HG02870 (cell line): ENCODE results near the gene INPP5E.

Experiments
- ATAC-seq: cut with Tn5 transposase; IDR thresholded peaks from one replicate; pipeline ENCODE4 v1.9.1; 2021; ENCODE audit warnings: mild to moderate bottlenecking, moderate library complexity; ENCODE audit not compliant: unreplicated experiment

The INPP5E gene, protein sequence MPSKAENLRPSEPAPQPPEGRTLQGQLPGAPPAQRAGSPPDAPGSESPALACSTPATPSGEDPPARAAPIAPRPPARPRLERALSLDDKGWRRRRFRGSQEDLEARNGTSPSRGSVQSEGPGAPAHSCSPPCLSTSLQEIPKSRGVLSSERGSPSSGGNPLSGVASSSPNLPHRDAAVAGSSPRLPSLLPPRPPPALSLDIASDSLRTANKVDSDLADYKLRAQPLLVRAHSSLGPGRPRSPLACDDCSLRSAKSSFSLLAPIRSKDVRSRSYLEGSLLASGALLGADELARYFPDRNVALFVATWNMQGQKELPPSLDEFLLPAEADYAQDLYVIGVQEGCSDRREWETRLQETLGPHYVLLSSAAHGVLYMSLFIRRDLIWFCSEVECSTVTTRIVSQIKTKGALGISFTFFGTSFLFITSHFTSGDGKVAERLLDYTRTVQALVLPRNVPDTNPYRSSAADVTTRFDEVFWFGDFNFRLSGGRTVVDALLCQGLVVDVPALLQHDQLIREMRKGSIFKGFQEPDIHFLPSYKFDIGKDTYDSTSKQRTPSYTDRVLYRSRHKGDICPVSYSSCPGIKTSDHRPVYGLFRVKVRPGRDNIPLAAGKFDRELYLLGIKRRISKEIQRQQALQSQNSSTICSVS

DNA sequence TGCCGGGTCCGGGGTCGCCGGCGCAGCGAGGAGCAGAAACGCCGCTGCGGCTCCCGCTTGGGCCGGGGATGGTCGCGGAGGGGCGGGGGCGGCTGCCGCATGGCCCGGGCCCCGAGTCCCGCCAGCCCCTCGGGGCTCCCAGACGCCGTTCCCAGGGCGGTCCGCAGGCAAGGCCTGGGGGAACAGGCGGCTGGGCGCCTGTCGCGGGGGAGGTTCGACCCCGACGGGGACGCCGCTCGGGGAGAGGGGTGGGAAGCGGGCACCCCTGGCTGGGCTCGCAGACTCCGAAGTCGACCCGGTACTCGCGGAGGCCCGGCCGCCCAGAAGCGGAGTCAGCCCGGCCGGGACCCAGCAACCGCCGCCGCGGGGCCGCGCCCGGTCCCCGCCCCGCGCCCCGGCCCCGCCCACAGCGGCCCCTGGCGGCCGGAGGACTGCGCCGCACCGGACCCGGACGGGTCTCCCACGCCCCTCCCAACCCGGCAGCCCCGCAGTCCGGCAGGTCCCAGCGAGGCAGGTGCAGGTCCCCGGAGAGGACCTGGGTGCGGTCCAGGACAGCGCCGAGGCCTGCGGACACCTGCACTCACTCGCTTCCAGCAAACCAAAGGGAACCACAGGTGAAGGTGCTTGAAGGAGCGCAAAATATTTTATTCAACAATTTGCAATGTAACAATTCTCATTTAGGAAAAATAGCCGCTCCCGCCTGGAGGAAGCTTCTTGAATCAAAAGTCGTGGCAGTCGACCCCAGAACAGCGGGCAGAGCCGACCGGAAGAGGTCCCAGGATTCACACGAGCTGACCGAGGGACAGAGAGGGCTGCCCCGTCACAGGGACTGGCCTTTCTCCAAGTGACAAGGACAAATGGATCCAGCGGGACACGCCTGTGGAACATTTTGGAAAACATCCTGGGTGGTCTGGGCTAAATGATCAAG lies at the start of gene INPP5E:
Gene INPP5E, minus strand, starts transcription at position 365 of the 928 bp plus-strand sequence. CDS start 426 bp downstream, outside the sequence.
- ATAC-seq, result peak; percentile 44

DNA sequence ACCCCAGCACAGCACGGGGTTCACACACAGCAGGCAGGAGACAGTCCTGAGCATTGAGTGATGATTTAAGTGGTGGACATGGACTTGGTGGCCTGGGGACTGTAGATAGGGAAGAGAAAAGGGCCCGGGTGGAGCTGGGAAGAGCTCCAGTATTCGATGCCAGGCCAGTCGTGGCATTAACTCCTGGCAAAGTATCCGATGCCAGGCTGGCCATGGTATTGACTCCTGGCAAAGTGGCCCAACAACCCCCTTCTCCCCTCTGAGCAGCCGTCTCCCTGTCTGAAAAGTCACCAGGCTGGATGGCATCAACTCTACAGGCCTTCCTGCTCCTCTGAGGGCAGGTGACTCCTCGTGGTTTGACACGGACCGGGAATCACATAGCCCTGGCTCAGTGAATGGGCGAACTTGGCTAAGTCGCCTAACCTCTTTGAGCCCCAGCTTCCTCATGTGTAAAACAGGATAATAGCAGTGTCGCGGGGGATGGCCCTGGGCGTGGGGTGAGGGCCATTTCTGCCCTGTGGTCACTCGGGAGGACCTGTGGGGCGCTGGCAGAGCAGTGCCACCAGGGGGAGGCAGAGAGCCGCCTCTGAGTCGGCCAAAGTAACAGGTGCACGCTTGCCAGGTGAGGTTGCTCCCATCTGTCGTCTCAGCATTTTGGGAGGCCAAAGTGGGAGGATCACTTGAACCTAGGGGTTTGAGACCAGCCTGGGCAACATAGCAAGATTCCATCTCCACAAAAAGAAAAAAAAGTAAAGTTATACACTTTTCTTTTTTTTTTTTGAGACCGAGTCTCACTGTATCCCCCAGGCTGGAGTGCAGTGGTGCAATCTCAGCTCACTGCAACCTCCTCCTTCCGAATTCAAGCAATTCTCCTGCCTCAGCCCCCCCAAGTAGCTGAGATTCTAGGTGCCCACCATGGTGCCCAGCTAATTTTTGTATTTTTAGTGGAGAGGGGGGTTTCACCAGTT lies 48.9 kb upstream of the INPP5E start:
- ATAC-seq, result no peak

DNA sequence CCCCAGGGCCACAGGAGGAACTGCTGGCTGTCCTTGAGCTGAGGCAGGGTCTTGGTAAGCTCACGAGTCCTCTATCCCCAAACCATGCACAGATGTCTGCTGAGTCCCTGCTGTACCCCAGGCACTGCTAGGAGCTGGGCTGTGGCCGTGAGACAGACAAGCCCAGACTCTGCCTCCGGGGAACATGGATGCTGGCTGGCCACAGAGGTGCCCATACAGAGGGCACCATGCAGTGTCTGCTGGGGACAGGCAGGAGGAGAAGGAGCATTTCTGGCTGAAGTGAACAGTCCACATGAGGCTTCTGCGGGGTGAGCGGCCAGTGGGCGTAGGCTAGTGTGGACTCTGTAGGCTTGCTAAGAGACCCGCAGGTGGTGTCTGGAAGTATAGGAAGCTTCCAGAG lies 48.0 kb upstream of the INPP5E start:
- no peak for ATAC-seq

DNA sequence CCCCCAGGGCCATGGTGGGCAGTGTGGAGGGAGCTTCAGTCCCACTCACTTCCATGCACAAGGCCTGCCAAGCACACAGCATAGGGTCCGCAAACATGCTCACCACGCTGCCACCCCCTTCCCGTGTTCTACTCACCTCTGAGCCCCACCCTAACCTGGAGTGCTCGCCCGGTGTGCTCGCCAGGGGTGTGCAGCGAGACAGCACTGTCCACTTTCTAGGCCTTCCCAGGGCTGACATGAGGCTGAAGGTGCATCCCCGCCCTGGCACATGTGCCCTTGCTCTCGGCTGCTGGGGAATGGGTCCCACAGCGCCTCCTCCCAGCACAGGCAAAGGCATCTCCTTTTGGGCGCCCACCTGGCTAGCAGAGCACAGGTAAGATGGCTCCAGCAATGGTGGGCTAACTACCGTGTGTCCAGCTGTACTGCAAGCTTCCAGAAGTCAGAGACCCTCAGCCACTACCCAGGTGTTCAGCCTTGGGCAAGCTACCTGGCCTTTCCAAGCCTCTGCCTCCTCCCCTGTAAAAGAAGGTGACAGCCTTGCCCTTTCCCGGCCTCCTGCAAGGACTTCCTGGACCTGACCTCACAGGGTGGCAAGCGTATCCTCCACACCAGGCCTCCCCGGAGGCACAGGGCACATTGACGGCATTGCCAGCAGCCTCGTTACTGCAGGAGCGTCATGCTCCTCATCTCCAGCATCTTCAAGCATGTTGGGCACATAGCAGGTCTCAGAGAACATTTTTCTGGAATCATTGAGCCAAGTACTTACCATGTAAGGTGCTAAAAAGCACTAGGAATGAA lies 47.4 kb upstream of the INPP5E start:
- no peak for ATAC-seq

DNA sequence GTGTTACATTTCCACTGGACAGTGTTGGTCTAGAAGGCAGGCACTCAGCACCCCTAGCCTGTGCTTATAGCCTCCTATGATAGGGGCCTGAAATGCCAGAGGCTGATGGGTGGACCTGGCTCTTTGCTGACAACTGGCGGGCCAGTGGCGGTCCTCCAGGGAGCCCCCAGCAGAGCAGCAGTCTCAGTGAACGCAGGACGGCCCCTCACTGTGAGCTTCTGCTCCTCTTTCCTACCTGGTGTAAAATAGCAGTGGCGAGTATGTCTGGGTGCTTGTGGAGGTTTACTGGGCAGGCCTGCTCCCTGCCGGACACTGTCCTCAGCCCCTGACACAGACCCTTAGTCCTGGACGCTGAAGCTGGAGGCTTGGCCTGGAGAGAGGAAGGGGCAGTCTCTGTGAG lies 46.5 kb upstream of the INPP5E start:
- ATAC-seq, result no peak

DNA sequence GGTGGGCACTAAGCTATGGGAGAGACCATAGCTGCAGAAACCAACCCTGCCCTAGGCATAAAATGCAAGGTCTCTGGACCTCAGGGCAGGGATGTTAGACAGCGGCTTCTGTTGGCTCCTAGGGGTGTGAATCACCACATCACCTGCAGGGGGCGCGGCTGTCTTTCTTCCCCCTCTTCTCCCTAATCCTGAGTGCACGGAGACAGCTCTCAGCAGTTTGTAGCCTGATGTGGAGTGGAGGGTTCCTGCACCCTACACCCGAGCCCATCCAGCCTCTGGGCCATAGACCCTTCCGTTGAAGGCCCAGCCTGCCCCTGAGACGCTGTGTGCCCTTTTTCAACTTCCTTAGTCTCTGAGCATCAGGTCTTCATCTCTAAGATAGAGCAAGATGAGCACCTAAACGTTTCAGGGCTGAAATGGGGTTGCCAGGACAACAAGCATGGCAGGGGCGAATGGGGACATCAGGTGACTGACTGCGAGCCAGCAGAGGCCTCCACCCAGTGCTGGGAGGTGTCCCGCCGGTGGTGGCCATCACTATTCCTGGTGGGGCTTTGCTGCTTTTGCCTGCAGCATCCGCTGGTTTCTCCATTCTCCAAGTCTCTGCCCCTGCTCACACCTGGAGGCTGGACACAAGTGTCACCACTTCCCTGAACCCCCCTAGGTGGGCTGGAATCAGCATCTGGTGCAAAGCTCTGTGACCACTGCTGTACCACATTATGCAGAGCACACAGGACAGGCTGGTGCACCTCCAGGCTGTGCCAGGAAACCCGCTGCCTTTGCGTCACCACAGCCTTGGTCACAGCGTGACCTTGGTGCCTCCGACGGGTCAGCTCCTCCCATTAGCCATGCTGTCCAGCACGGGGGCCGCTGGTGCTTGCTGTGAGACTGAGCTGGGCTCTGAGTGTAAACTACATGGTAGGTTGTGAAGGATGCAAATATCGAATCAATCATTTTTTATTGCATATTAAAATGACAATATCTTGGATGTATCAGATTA lies 45.7 kb upstream of the INPP5E start:
- no peak for ATAC-seq

DNA sequence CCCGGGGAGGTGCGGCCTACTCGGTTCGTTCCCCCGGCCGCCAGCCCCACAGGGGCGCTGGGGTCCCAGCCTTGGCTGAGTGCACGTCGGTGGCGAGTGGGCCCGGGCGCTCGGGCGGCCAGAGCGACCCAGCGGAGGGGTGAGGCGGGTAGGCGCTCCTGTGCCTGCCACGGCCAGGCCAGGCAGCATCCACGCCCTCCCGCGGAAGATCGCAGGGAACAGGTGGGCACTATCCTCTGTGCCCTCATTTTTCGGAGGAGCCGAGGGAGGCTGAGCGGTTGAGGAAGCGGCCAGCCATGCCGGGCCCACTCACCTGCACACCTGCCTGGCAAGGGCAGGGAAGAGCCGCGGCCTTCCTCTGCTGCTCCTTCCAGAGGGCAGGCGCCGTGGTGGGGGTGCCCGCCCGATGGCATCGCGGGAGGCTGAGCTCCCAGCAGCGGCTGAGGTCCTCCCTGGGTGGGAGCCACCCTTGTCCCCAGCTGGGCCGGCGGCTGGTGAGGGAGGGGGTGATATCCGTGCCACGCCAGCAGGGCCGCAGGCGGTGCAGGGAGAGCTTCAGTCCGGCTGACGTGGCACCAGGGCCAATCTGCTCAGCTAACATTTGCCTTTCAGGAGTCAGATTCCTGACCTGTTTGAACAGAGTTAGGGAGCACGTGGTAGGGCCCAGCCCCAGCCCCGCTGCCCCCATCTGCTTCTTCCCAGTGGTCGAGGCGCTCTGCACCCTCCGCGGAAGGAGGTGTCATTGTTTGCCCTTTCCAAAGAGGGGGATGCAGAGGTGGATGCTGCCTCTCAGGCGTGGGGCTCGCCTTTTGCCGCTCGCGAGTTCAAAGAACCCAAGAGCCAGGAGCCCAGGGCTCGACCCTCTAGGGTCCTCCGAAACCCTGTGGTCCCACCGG lies 44.8 kb upstream of the INPP5E start:
- no peak for ATAC-seq

DNA sequence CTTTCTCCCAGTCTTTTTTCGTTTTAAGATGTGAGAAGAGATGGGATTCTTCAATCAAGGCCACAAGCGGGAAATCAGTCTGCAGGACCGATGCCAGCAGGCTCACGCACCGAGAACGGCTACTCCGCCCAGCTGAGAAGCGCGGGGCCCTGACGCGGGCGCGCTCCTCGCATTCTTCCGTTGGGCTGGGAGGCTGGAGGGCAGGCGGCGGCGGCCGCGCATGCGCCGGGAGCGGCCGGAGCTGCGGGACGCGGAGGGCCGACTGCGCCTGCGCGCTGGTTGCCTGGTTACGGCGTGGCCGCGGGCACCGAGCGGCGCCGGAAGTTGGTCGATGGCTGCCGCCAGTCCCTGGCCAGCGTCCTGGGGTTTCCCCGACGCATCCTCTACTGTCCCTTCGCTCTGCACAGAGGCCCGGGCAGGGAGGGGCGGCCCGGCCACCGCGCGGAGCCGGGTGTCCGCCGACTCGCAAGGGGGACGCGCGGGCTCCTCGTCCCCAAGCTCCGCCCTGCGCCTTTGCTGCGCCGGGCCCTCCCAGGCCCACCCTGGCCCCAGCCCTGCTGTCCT lies 44.0 kb upstream of the INPP5E start:
- peak; percentile 51 for ATAC-seq

DNA sequence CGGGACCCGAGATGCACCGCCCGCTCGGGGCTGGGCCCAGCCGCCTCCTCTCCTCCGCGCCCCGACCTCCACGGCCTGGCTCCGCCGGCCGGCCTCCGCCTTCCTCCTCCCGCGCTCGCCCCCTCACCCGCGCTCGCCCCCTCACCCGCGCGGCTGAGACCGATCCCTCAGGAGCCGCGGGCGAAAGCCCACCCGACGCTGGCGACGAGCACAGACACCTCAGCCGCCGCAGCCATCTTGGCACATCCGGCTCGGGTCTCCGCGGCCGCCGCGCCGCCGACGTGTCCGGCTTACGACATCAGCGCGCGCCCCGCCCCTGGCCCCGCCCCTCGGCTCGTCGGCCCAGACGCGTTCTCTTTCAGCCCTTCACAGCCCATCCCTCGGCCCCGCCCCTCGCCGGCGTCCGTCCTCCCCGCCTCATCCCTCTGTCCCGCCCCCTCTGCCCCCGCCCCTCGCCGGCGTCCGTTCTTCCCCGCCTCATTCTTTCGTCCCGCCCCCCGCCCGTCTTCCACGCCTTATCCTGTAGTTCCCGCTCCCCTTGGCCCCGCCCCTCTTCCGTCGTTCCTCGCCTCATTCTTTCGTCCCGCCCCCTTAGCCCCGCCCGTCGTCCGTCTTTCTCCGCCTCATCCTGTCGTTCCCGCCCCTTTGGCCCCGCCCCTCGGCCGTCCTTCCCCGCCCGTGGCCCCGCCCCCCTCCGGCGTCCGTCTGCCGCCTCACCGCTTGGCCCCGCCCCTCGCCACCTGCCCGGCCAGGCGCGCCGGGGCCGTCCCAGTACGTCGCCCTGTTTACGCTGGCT lies 43.3 kb upstream of the INPP5E start, which contains the start of gene SEC16A:
Gene SEC16A, minus strand, starts transcription at position 248 of the 796 bp plus-strand sequence. CDS start 5,425 bp downstream, outside the sequence.
- ATAC-seq, result peak; percentile 51

DNA sequence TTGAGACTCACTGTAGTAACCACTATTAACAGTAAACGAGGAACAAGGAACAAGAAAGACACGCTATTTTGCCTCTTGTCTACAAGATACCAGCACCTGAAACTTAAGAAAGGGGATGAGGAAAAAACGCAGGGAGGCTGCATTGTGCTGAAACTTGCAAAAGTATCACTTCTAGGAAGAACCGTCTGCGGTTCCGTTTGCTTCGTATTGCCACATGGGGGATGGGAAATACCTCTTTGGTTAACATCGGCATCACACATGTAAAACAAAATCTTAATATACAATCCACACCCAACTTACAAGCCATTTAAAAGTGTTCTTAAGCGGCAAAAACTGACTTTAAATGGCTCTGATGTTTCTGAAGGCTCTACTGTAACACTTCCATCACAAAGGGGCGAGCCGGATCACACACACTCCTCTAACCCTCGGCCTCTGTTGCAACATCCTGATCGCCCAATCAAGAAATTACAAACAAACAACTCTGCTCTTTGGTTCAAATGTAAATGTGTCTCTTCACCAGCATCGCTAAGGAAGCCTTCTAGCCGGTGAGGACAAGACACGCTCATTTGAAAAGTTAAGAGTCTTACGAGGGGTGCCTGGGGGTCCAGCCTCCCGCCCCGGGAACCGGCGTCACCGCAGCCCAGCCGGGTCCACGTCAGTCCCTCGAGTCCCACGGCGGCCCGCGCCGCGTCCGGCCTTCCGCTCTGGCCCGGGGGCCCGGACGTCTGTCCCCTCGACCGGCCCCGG lies 42.6 kb upstream of the INPP5E start:
- no peak for ATAC-seq

DNA sequence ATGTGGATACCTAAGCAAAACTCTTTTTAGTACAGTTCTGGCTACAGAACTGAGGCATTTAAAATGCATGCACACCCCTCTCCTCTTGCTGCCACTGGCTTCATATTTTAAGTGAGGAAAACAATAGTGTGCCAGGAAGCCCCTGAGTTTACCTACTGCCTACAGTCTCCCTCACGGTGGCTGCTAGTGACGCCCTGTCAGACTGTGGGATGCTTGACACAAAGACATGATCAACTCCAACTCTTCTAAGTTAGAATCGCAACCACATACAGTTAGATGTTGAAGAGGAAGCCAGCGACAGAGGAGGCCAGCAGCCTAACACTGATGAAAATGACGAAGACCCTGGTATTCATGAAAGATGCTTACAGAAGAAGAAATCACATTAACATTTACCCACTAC lies 41.9 kb upstream of the INPP5E start:
- ATAC-seq, result no peak

DNA sequence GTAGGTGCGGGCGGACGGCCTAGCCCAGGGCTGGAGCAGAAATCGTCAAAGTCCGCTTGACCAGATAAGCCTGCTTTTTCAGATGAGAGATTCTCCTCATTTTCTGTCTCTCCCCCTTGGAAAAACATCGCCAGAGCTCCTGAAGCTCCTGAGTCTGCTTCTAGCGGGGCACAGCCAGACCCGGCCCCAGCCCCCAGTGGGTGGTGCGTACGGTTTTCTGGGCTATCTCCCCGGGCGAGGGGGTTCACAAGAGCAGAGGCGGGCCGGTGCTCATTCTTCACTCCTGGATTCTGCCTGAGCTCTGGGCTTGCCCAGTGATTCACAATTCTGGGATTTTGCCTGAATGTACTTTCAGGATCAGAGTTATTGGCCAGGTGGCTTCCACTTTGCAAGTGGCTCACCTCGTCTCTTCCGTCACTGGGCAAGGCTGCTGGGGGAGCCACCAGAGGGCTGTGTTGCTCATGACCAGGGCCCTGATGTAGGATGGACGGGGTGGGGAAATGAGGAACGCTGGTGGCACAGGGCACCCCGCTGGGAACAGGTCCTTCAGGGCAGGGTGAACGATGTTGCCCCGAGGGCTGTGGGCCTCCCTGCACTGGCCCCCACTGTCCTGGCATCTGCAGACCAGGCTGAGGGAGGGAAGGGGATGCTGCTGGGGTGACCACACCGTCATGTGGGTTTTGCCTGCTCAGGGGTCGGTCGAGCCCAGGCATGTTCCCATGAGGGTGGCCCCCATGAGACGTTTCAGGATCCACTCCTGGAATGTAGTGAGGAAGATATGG lies 36.9 kb upstream of the INPP5E start:
- ATAC-seq, result no peak

DNA sequence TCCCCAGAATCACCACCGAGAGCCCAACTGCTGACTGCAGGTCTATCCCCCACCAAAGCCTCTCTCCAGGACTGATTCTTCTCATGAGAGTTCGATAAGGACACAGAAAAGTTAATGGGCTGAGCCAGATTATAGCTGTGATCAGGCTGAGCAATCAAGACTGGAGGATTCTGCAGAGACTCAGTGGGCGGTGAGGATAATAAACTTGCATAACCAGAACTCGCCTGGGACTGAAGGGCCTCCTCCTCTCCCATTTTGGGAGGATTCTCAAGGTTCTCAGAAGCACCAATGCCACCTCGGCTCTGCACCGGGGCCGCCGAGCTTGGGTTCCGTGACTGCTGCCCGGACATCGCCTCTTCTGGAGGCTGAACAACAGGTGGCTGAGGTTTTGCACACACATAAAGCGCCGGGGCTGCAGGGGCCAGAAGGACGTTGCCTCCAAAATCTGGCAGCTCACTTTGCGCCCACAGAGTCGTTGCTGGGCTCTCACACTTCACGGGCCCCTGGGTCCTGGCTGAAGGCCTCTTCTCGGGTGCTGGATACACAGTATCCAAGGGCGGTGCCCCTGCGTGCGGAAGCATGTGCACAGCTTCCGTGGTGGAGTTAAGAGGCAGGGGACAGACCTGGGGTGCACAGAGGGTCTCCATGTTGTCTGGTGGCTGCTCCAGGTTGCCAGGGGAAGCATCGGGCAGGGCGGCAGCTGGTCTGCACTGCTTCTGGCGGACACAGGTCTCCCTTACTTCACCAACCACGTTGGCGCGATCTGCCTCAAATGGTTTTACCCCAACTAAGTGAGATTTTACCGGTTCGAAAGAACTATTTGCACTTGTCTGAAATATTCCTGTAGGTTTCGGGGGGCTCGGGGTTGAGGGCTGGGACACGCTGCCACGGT lies 35.6 kb upstream of the INPP5E start:
- ATAC-seq, result no peak
